BE2C (cell line): ENCODE results near the gene EEFSEC.
A peak's percentile ranks its signal among the peaks of the same experiment; 100 is the strongest.

Experiments used
- DNase-seq: peaks from one replicate; pipeline ENCODE4 v3.0.0-alpha.2; 2020
- H3K27me3 ChIP-seq: fragments of 250-450 bp; sonication (Bioruptor Pico); 2 replicates; pipeline ENCODE4 v1.5.1; 2020; ENCODE audit warnings: mild to moderate bottlenecking
- H3K36me3 ChIP-seq: fragments of 250-450 bp; sonication (Bioruptor Pico); 2 replicates; pipeline ENCODE4 v1.5.1; 2020; ENCODE audit warnings: mild to moderate bottlenecking
- H3K4me1 ChIP-seq: fragments of 250-450 bp; sonication (Bioruptor Pico); 2 replicates; pipeline ENCODE4 v1.5.1; 2020
- H3K4me3 ChIP-seq: 2 replicates; pipeline ENCODE4 v1.5.1; 2011; ENCODE audit warnings: low read depth, low read length
- H3K9me3 ChIP-seq: fragments of 250-450 bp; sonication (Bioruptor Pico); 2 replicates; pipeline ENCODE4 v1.5.1; 2020
- TF ChIP-seq, protein P1 (sequence below): IDR thresholded peaks from 2 replicates; pipeline ENCODE4 v1.5.1; 2012; ENCODE audit warnings: mild to moderate bottlenecking, low read depth, low read length

EEFSEC gene

DNA sequence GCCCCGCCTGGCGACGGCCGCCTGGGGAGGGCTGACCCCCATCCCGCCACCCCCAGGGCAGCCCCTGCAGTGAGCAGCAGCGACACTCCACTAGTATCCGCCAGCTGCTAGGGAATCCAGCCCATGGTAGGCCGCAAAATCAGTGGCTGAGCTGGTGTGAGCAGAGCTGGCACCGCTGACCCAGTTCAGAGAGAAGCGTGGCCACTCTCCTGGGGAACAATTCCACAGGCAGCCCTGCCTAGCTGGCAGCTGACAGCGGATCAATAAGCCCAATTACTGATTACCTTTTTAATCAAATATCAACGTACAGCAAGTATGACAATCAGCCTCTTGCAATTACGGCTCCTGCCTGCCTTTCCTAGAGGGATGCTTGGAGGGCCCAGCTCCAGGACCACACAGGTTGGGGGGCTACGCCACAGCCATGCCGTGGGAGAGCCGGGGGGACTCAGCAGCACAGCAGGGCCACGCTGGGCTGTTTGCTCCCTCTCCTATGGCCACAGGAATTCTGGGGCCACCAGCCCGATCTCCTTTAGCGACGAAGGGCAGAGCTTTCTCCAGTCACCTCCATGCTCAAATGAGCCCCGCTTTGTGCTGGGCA lies 299.5 kb downstream of the EEFSEC start:
- peaks cover 10% of the 10 kb centered on the region for H3K36me3 ChIP-seq
- H3K4me1 ChIP-seq, result peaks cover 30% of the 10 kb centered on the region
- H3K9me3 ChIP-seq, result no peaks in the 10 kb centered on the region
- H3K27me3 ChIP-seq, result no peaks in the 10 kb centered on the region
- TF ChIP-seq, protein P1, sequence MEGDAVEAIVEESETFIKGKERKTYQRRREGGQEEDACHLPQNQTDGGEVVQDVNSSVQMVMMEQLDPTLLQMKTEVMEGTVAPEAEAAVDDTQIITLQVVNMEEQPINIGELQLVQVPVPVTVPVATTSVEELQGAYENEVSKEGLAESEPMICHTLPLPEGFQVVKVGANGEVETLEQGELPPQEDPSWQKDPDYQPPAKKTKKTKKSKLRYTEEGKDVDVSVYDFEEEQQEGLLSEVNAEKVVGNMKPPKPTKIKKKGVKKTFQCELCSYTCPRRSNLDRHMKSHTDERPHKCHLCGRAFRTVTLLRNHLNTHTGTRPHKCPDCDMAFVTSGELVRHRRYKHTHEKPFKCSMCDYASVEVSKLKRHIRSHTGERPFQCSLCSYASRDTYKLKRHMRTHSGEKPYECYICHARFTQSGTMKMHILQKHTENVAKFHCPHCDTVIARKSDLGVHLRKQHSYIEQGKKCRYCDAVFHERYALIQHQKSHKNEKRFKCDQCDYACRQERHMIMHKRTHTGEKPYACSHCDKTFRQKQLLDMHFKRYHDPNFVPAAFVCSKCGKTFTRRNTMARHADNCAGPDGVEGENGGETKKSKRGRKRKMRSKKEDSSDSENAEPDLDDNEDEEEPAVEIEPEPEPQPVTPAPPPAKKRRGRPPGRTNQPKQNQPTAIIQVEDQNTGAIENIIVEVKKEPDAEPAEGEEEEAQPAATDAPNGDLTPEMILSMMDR, result no peak
- no peak overlapping the region for H3K4me3 ChIP-seq
- no peak for DNase-seq

DNA sequence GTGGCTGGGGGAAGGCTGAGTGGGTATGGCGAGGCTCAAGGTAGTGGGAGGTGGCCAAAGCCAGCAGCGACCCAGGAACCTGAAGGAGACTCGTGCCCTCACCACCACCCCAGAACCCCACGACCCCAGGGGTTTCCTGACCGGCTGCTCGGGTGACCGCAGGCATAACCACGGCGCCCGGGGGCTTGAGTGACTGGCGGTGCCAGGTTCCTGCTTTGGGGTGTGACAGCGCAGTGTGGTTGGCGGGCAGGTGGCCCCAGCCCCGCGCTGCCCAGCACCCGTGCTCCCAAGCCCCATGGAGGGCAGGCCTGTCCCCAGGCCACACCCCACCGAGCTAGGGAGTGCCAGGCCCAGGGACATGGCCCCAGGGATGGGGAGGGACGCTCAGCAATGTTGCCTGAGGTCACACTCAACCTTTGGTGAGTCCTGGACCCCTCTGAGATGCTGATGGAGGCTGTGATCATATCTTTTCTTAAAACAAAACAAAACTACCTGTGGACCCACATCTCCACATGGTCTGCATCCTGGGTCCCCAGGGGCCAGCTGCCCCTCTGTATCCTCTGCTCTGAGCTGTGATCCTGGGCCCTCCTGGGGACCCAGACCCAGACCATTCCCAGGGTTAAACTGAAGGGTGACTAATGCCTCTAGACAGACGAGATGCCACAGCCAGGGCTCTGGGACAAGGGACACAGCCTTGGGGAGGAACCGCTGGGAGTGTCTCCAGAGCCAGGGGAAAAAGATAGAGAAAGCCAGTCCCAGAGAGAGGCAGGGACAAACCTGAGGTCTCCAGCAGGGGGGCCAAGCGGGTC lies 300.4 kb downstream of the EEFSEC start:
- Histone ChIP-seq H3K36me3 (peaks cover 10% of the 10 kb centered on the region), H3K4me3 (no peak overlapping the region), H3K4me1 (peaks cover 39% of the 10 kb centered on the region), H3K9me3 (no peaks in the 10 kb centered on the region), H3K27me3 (no peaks in the 10 kb centered on the region)
- peak; percentile 52 for DNase-seq
- TF ChIP-seq, protein P1, result no peak

DNA sequence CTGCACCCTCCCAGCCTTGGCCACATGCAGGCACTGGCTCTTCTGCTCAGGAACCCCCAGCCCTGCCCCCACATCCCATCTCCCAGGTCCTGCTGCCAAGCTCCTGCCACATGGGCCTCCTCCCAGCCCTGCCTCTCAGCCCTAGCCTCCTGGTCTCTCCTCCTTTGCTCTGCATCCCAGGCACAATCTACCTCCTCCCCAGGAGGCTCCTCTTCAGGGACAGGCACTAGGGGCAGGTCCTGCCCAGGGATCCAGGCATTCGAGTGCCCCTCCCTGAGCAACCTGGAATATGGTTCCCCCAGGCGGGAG lies 301.0 kb downstream of the EEFSEC start:
- Histone ChIP-seq H3K9me3 (no peaks in the 10 kb centered on the region), H3K4me1 (peaks cover 44% of the 10 kb centered on the region), H3K36me3 (peaks cover 10% of the 10 kb centered on the region), H3K27me3 (no peaks in the 10 kb centered on the region), H3K4me3 (no peak overlapping the region)
- DNase-seq, result no peak
- TF ChIP-seq, protein P1, result no peak

DNA sequence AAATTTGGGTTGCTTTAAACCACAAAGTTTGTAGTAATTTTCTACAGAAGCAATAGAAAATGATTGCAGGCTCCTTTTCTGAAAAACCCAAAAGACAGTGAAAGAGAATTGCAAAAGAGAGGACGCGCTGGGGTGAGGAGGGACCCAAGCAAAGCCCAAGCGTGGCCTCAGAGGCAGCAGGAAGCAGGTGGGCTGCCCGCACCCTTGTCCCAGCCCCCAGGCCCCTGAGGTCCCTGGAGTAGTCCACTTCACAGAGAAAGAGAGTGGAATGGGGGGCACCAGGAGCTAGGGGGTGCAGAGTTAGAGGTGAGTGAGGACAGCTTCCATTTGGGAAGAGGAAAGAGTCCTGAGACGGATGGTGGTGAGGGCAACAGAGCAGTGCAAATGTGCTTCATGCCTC lies 301.8 kb downstream of the EEFSEC start:
- H3K4me1 ChIP-seq, result peaks cover 52% of the 10 kb centered on the region
- H3K9me3 ChIP-seq, result no peaks in the 10 kb centered on the region
- H3K4me3 ChIP-seq, result no peak overlapping the region
- H3K27me3 ChIP-seq, result no peaks in the 10 kb centered on the region
- peaks cover 10% of the 10 kb centered on the region for H3K36me3 ChIP-seq
- TF ChIP-seq, protein P1, result no peak
- DNase-seq, result no peak

DNA sequence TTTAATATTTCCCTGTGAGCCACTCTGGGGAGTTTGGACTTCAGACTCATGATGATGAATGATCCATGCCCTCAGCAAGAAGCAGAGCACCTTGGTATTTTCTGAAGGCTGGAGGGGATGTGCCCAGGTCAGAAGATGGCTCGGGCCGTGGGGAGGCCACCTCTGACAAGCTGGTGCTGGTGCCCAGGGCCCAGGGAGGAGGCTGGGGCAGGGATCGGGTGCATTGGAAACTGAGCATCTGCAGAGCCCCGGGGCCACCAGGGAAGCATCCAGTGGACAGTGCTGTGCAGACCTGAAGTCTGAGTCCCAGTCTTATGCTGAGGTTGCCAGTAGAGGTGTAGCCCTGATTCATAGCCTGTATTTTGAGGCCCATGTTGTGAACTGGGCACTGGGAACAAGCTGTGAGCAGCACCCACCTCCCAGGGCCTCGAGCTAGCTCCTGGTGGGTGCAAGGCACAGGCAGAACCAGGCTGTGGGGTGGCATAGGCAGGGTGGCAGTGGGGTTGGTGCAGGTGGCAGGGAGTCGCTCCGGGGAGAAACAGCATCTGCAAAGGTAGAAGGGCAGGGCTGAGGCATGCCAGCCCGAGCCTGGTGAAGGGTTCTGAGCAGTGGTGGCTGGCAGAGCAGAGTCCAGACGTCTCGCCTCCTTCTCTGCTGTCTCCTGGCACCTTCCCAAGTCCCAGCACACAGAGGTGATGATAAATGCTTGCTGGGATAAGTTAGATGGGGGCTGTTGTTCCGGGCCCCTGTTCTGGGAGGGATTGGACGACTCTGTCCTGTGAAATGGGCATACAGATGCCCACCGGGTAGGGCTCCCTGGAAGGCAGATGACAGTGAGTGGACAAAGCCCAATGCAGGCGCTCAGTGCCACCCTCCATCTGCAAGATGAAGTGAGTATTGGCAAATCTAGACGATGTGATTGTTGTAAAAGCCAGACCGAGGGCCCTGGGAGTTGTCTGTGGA lies 302.8 kb downstream of the EEFSEC start:
- peak overlapping the region; percentile 76 for H3K4me3 ChIP-seq
- H3K27me3 ChIP-seq, result no peaks in the 10 kb centered on the region
- TF ChIP-seq, protein P1, result no peak
- no peaks in the 10 kb centered on the region for H3K9me3 ChIP-seq
- peak; percentile 51 for DNase-seq
- H3K4me1 ChIP-seq, result peaks cover 55% of the 10 kb centered on the region
- peaks cover 10% of the 10 kb centered on the region for H3K36me3 ChIP-seq
